SK-N-SH (cell line): ENCODE data around the gene PET100. TPM values are rescaled to one million over a fixed set of nuclear protein-coding genes. Genes with fewer than 3 reads are reported as not detected.

Experiments
- CTCF ChIA-PET: fragments of 300-600, 350-600 bp; formaldehyde crosslinking; extraction: SDS; loops from one replicate; lab custom pipeline; 2021; lab: Yijun Ruan, JAX
- POLR2A ChIA-PET: fragments of 350-600 bp; sonication (Branson Sonifier 250); formaldehyde crosslinking; extraction: SDS; loops from one replicate; lab custom pipeline; 2020; ENCODE audit warnings: antibody characterized with exemption, inconsistent platforms; lab: Yijun Ruan, JAX
- DNase-seq: peaks from one replicate; pipeline ENCODE4 v3.0.0; 2012
- H2AFZ ChIP-seq: fragments of 200-600 bp; sonication (generic); 2 replicates; pipeline ENCODE4 v1.8.1; 2016; ENCODE audit warnings: antibody characterized with exemption, mild to moderate bottlenecking, low read depth
- H3F3A ChIP-seq: fragments of 200-600 bp; sonication (generic); replicated peaks from 2 replicates; pipeline ENCODE3; 2016; ENCODE audit warnings: antibody characterized with exemption, mild to moderate bottlenecking; ENCODE audit not compliant: insufficient read depth
- H3K27ac ChIP-seq, 2 experiments: fragments of 200-500 bp in 1 of 2; fragments of 200-600 bp in 1 of 2; sonication (Bioruptor generic) in 1 of 2; sonication (generic), shearing (Covaris generic) in 1 of 2; 2 replicates each; pipeline versions ENCODE4 v1.5.1 to v1.6.1; 2014 to 2016; ENCODE audit warnings: low read depth in 2 of 2, inconsistent platforms in 1 of 2, low read length in 1 of 2, mild to moderate bottlenecking in 1 of 2, mixed read lengths in 1 of 2
- H3K27me3 ChIP-seq: fragments of 200-600 bp; sonication (generic), shearing (Covaris generic); 2 replicates; pipeline ENCODE4 v1.6.1; 2016; ENCODE audit warnings: mixed run types; ENCODE audit not compliant: insufficient read depth
- H3K36me3 ChIP-seq, 2 experiments: fragments of 200-500 bp in 1 of 2; fragments of 200-600 bp in 1 of 2; sonication (Bioruptor generic) in 1 of 2; sonication (generic) in 1 of 2; replicated peaks in 1 of 2; 2 replicates each; pipeline versions ENCODE3 to v1.5.1; 2014 to 2016; ENCODE audit warnings: low read length in 1 of 2, mild to moderate bottlenecking in 1 of 2; ENCODE audit not compliant: insufficient read depth in 2 of 2, control insufficient read depth in 1 of 2
- H3K4me1 ChIP-seq, 2 experiments: fragments of 200-500 bp in 1 of 2; fragments of 200-600 bp in 1 of 2; sonication (Bioruptor generic) in 1 of 2; sonication (generic), shearing (Covaris generic) in 1 of 2; 2 replicates each; pipeline versions ENCODE4 v1.5.1 to v1.6.1; 2014 to 2016; ENCODE audit warnings: low read depth in 1 of 2, low read length in 1 of 2, mixed run types in 1 of 2; ENCODE audit not compliant: insufficient read depth in 2 of 2, control insufficient read depth in 1 of 2
- H3K4me2 ChIP-seq: fragments of 200-600 bp; sonication (generic), shearing (Covaris generic); 2 replicates; pipeline ENCODE4 v1.6.1; 2017; ENCODE audit warnings: mixed run types
- H3K4me3 ChIP-seq, 2 experiments: fragments of 200-500 bp in 1 of 2; fragments of 200-600 bp in 1 of 2; sonication (Bioruptor generic) in 1 of 2; sonication (generic), shearing (Covaris generic) in 1 of 2; 2 replicates each; pipeline versions ENCODE4 v1.5.1 to v1.8.1; 2014 to 2016; ENCODE audit warnings: low read depth in 2 of 2, inconsistent platforms in 1 of 2, low read length in 1 of 2, mild to moderate bottlenecking in 1 of 2, mixed read lengths in 1 of 2, moderate library complexity in 1 of 2
- H3K79me2 ChIP-seq: fragments of 200-600 bp; sonication (generic); 2 replicates; pipeline ENCODE4 v1.8.1; 2017; ENCODE audit warnings: mild to moderate bottlenecking; ENCODE audit not compliant: insufficient read depth
- H3K9ac ChIP-seq: fragments of 200-600 bp; sonication (generic); 2 replicates; pipeline ENCODE4 v1.6.1; 2017; ENCODE audit warnings: mixed run types
- H3K9me2 ChIP-seq: fragments of 200-600 bp; sonication (generic); 2 replicates; pipeline ENCODE4 v1.6.1; 2017; ENCODE audit warnings: mixed run types
- H3K9me3 ChIP-seq: fragments of 200-600 bp; sonication (generic); 2 replicates; pipeline ENCODE4 v1.6.1; 2017; ENCODE audit warnings: mixed run types, mild to moderate bottlenecking, moderate library complexity
- H4K20me1 ChIP-seq: fragments of 200-600 bp; sonication (generic); 2 replicates; pipeline ENCODE4 v1.6.1; 2017; ENCODE audit warnings: mild to moderate bottlenecking, mixed run types; ENCODE audit not compliant: insufficient read depth
- ELF1 ChIP-seq: IDR thresholded peaks from 2 replicates; pipeline ENCODE4 v1.4.0; 2012
- EP300 ChIP-seq, 2 experiments: IDR thresholded peaks; 2 replicates each; pipeline versions ENCODE4 v1.4.0 to v1.6.1; 2012; ENCODE audit warnings: borderline replicate concordance in 1 of 2, low read depth in 1 of 2, low read length in 1 of 2
- EZH2phosphoT487 ChIP-seq: fragments of 200-600 bp; sonication (generic); IDR thresholded peaks from 2 replicates; pipeline ENCODE4 v1.6.1; 2017; ENCODE audit warnings: low read depth, mixed run types, mild to moderate bottlenecking, antibody characterized with exemption, moderate library complexity, borderline replicate concordance
- FOXM1 ChIP-seq: IDR thresholded peaks from 2 replicates; pipeline ENCODE4 v1.4.0; 2012; ENCODE audit warnings: low read depth, mild to moderate bottlenecking
- JUND ChIP-seq: IDR thresholded peaks from 2 replicates; pipeline ENCODE4 v1.4.0; 2012
- MXI1 ChIP-seq: IDR thresholded peaks from 2 replicates; pipeline ENCODE4 v1.6.1; 2012; ENCODE audit warnings: mild to moderate bottlenecking, low read depth, low read length, improper control_type of control experiment
- RCOR1 ChIP-seq: fragments of 150-350 bp; IDR thresholded peaks from 2 replicates; pipeline ENCODE4 v1.6.1; 2017; ENCODE audit warnings: antibody characterized with exemption, low read length
- RXRA ChIP-seq: IDR thresholded peaks from 2 replicates; pipeline ENCODE4 v1.4.0; 2012; ENCODE audit warnings: low read depth, mild to moderate bottlenecking, borderline replicate concordance
- SIN3A ChIP-seq: IDR thresholded peaks from 2 replicates; pipeline ENCODE4 v1.6.1; 2012; ENCODE audit warnings: low read depth, mild to moderate bottlenecking, low read length, moderate library complexity, borderline replicate concordance
- TEAD4 ChIP-seq: IDR thresholded peaks from 2 replicates; pipeline ENCODE4 v1.4.0; 2012; ENCODE audit warnings: mild to moderate bottlenecking, borderline replicate concordance; ENCODE audit not compliant: insufficient read depth
- WGBS: methylation state at CpG from one replicate; pipeline ENCODE4 v1.1.6; 2017; ENCODE audit warnings: low lambda C conversion rate; 5-methylcytosine and 5-hydroxymethylcytosine counted together
- polyA plus RNA-seq, 3 experiments: library from polyadenylated mRNA; depleted of rRNA; stranded (reverse); fragments of >200 nt; gene quantifications; 2 replicates each; pipeline ENCODE4 v1.2.3, GENCODE V29; 2012
- TF ChIP-seq, protein P1 (sequence below): IDR thresholded peaks from 2 replicates; pipeline ENCODE4; 2012
- TF ChIP-seq, protein P2 (sequence below): IDR thresholded peaks from 2 replicates; pipeline ENCODE4 v1.6.1; 2012; ENCODE audit warnings: mild to moderate bottlenecking, low read depth, low read length, moderate library complexity

Gene PET100
- polyA plus RNA-seq, 1 of the 3 experiments (the other 2 are of a cell fraction) = 48.1 TPM

GRCh38 chr19:7676854-7677253 is 47.3 kb downstream of the PET100 start, which contains the start of gene MCEMP1:
TSS of gene MCEMP1 (plus strand) at chr19:7677090. CDS start at chr19:7677121, 31 bp downstream.
- Histone ChIP-seq H3K27ac (no peak within 1 kb of the TSS), H3K27me3 (peaks cover 37% of the 10 kb centered on the region), H3K9me3 (no peaks in the 10 kb centered on the region), H4K20me1 (no peaks in the 10 kb centered on the region), H3F3A (no peaks in the 10 kb centered on the region), H3K36me3 (no peaks in the 10 kb centered on the region), H3K79me2 (peaks cover 12% of the 10 kb centered on the region), H3K9me2 (no peaks in the 10 kb centered on the region), H3K9ac (no peak within 1 kb of the TSS), H3K4me1 (peaks cover 0 to 11% of the 10 kb centered on the region in 2 experiments; a peak in 1 of 4 replicates), H3K4me2 (no peak within 1 kb of the TSS), H3K4me3 (no peak within 1 kb of the TSS), H2AFZ (no peak within 1 kb of the TSS)
- WGBS = 11% methylated on average over 10 of the region's 10 CpGs
- no peak for TF ChIP-seq RXRA
- no peak for TF ChIP-seq MXI1
- TF ChIP-seq, protein P1, sequence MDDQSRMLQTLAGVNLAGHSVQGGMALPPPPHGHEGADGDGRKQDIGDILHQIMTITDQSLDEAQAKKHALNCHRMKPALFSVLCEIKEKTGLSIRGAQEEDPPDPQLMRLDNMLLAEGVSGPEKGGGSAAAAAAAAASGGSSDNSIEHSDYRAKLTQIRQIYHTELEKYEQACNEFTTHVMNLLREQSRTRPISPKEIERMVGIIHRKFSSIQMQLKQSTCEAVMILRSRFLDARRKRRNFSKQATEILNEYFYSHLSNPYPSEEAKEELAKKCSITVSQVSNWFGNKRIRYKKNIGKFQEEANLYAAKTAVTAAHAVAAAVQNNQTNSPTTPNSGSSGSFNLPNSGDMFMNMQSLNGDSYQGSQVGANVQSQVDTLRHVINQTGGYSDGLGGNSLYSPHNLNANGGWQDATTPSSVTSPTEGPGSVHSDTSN = no peak
- no peak for TF ChIP-seq EZH2phosphoT487
- TF ChIP-seq EP300 (IDR thresholded peaks at IDR 0.05; ENCODE audit: borderline replicate concordance in 1 of 2, low read depth in 1 of 2, low read length in 1 of 2) = no peak
- TF ChIP-seq FOXM1 = no peak
- no peak for TF ChIP-seq ELF1
- TF ChIP-seq RCOR1 = no peak
- no peak for TF ChIP-seq TEAD4
- TF ChIP-seq JUND = no peak
- no peak for TF ChIP-seq SIN3A
- TF ChIP-seq, protein P2, sequence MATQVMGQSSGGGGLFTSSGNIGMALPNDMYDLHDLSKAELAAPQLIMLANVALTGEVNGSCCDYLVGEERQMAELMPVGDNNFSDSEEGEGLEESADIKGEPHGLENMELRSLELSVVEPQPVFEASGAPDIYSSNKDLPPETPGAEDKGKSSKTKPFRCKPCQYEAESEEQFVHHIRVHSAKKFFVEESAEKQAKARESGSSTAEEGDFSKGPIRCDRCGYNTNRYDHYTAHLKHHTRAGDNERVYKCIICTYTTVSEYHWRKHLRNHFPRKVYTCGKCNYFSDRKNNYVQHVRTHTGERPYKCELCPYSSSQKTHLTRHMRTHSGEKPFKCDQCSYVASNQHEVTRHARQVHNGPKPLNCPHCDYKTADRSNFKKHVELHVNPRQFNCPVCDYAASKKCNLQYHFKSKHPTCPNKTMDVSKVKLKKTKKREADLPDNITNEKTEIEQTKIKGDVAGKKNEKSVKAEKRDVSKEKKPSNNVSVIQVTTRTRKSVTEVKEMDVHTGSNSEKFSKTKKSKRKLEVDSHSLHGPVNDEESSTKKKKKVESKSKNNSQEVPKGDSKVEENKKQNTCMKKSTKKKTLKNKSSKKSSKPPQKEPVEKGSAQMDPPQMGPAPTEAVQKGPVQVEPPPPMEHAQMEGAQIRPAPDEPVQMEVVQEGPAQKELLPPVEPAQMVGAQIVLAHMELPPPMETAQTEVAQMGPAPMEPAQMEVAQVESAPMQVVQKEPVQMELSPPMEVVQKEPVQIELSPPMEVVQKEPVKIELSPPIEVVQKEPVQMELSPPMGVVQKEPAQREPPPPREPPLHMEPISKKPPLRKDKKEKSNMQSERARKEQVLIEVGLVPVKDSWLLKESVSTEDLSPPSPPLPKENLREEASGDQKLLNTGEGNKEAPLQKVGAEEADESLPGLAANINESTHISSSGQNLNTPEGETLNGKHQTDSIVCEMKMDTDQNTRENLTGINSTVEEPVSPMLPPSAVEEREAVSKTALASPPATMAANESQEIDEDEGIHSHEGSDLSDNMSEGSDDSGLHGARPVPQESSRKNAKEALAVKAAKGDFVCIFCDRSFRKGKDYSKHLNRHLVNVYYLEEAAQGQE = no peak
- POLR2A ChIA-PET = no interaction called here
- CTCF ChIA-PET = interaction anchor here (1.2 to 3.8 kb wide), 3 partner anchors 108 to 322 kb away, joined by 3 to 22 read pairs (median 10); no protein-coding TSS in a partner anchor
- DNase-seq = no peak
